HG03342 (cell line): Measurements from ENCODE around the gene KRT14.
"Not testable (repeated sequence)": the region's sequence is repeated elsewhere in the genome, so short reads cannot be mapped to it uniquely, and the experiment has no call there.

Experiments used
- ATAC-seq: cut with Tn5 transposase; IDR thresholded peaks from one replicate; pipeline ENCODE4 v1.9.1; 2021; ENCODE audit warnings: mild to moderate bottlenecking, moderate library complexity; ENCODE audit not compliant: unreplicated experiment

Gene KRT14

DNA sequence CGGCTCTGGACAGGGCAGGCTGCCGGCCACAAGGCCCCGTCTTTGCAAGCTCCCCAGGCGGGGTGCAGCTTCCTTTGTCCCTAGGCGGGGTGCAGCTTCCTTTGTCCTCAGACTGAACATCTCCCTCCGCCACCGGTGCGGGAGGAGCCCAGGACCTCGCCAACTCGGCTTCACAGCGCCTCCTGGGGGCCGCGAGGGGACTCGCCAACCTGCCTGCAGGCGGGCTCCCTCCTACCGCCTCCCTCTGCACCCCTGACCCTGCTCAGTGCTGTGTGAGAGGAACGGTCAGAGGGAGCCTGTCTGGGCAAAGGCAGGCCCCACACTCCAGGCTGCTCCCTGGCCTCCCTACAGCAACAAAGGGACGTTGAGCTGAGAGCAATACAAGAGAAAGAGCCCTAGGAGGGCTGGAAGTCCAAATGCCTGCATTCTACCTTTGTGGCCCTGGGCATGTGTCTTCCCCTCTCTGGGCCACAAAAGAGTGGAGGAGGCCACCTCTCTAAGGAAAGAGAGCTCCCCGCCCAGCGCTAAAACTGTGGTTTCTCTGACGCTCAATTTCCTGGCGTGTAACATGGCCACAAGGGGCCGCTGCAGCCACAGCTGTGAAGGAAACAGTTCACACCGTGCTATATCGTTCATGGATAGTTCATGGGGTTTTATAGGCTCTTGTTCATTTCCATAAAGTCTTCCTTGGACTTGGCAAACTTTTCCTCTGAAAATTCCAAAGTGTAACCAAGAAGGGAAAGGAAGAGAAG lies 37.7 kb downstream of the KRT14 start:
- peak; percentile 66 for ATAC-seq

DNA sequence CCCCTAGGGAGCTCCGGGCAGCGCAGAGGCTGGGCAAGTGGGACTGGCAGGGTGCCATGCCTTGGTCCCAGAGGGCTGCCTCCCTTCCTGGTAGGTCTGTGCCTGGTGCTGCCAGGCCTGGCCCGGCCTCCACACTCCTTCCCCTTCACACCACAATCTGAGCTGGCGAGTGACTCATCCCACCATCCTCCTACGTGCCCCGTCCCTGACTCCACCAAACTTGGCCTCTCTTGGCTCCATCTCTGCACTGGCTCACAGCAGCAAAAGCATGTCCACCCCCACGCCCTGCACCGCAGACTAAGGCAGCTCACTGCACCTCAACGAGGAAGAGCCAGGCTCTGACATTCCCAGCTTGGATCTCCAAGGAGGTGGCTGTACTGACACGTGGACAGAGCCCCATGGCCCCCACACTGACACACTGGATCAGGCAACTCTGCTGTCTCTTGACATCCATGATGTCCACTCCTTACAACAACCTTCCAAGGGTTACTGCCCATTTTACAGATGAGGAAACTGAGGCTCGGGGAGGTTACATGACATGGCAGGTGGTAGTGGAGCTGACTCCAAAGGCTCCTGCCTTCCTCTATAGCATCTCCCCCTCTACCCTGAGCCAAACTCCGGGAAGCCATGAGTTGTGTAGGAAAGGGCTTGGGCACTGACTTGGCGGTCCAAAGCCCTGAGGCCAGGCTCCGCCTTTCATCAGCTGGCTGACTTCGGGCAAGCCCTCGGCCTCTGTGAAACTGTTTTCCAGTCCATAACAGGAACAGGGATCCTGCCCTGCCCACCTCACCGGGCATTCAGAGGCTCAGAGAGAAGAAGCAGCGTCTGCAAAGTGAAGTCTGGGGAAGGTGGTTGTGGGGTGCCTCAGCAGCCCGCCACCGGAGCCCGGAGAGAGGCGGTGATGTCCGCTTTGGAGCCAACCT lies 38.5 kb downstream of the KRT14 start:
- ATAC-seq = no peak

DNA sequence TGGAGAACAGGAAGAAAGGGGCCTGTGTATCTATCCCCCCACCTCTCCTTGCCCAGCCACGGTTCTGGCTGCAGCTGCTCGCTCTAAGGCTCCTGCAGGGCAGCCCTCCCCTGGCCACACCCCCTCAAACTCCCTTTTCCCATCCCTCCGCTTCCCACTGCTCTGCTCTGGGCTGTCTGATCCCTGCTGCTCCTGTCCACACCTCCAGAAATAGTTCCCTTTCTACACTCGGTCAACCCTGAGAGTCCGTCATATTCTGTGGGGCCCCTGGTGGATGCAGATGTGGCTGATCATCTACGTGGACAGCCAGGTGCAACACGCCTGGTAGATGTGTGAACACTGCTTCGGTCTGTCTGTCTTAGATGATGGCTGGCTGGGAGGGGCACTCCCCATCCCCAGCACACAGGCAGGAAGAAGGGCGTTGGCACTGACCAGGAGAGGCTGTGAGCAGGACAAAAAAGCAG lies 39.3 kb downstream of the KRT14 start:
- ATAC-seq = no peak

GRCh38 chr17:41546819-41547218 lies 39.9 kb downstream of the KRT14 start:
- ATAC-seq = no peak

GRCh38 chr17:41545829-41546410 lies 40.8 kb downstream of the KRT14 start:
- ATAC-seq = no peak

DNA sequence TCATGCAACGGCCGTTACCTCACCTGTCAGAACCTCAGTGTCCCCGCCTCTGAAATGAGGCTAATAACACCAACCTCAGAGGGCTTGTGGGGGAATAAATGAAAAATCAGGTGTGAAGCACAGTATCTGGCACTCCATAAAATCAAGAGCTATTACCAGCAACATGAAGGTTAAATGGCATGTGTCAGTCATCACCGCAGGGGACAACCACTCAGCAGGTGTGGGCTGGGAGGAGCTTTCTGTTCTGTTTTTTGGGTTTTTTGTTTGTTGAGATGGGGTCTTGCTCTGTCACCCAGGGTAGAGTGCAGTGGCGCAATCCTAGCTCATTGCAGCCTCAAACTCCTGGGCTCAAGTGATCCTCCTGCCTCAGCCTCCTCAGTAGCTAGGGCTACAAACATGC lies 41.8 kb downstream of the KRT14 start:
- no peak for ATAC-seq

- ATAC-seq = no peak
Observed at GRCh38 chr17:41544491-41544892, 42.2 kb downstream of the KRT14 start.

DNA sequence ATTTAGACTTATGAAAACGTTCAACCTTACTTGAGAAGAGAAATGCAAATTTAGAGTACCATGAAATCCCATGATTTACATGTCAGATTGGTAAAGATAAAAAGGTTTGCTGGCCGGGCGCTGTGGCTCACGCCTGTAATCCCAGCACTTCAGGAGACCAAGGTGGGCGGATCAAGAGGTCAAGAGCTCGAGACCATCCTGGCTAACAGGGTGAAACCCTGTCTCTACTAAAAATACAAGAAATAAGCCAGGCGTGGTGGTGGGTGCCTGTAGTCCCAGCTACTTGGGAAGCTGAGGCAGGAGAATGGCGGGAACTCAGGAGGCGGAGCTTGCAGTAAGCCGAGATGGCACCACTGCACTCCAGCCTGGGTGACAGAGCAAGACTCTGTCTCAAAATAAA lies 43.9 kb downstream of the KRT14 start:
- not testable (repeated sequence) for ATAC-seq

- no peak for ATAC-seq
Observed at GRCh38 chr17:41542357-41542756, 44.3 kb downstream of the KRT14 start.

GRCh38 chr17:41540921-41541625 lies 45.6 kb downstream of the KRT14 start:
- no peak for ATAC-seq

GRCh38 chr17:41539979-41540701 lies 46.6 kb downstream of the KRT14 start:
- ATAC-seq = no peak

DNA sequence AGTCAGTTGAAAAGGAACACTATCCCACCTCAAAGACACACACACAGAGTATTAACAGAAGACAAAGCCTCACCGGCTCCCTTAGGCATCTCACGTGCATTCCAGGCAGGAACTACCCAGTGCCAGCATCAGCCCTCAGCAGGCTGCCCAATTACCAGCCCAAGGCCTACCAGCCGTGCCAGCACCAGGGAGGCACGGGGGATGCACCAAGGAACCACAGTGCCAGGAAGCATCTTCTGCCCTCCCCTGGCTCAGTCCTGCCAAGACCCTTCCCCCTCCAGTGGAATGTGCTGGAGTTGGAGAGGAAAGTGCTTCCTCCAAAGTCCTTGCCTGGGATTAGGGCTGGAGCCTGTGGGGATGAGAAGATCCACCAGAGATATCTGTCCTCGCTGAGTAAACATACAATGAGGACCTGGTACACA lies 47.6 kb downstream of the KRT14 start:
- no peak for ATAC-seq

- no peak for ATAC-seq
Observed at GRCh38 chr17:41538565-41538991, 48.1 kb downstream of the KRT14 start.

- no peak for ATAC-seq
Observed at GRCh38 chr17:41537990-41538389, 48.7 kb downstream of the KRT14 start.

DNA sequence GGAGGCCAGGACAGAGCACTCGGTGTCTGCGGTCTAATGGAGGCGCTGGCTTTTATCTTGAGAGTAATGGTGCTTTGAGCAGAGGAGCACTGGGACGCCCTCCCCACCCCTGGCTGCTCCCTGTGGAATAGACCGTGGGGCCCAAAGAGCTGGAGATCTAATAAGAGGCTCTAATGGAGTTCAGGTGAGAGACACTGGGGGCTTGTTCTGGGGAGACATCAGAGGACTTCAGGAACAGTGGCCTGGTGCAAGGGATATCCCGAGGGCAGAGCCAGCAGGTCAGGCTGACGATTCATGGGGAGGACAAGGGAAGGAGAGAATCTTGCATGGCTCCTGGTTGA lies 49.1 kb downstream of the KRT14 start:
- no peak for ATAC-seq

DNA sequence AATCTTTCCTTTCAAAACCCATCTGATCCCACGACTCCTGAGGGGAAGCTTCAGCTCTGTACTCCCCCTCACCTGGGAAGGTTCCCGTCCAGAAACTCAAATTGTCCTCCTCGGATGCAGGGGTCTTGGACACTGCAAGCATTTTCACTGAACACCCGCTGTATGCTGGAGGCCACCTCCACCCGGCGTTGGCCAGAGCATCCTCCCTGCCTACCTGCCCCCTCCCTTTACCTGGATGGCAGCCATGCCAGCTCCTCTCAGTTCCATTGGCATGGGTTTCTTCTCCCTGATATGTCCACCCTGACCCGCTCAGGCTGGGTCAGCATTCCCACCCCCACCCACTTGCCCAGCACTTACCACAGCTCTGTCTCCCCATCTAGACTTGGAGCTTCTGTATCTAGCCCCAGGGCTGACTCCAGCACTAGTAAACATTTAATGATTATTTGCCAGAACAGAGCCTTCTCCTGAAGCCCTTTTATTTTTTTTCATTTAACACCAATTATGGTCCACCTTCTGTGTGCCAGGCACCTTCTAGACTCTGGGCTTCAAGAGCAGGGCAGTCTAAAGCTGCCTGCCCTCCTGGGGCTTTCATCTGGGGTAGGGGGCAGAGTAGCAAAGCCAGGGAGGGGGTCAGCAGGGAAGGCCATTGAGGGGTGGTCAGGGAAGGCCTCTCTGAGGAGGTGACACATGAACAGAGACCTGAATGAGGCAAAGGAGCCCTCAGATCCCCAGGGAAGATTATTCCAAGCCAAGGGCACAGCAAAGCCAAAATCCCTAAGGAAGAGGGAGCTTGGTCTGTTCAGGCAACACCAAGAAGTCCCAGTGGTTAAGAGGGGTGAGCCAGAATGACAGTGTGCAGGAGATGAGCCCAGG lies 49.7 kb downstream of the KRT14 start:
- no peak for ATAC-seq

DNA sequence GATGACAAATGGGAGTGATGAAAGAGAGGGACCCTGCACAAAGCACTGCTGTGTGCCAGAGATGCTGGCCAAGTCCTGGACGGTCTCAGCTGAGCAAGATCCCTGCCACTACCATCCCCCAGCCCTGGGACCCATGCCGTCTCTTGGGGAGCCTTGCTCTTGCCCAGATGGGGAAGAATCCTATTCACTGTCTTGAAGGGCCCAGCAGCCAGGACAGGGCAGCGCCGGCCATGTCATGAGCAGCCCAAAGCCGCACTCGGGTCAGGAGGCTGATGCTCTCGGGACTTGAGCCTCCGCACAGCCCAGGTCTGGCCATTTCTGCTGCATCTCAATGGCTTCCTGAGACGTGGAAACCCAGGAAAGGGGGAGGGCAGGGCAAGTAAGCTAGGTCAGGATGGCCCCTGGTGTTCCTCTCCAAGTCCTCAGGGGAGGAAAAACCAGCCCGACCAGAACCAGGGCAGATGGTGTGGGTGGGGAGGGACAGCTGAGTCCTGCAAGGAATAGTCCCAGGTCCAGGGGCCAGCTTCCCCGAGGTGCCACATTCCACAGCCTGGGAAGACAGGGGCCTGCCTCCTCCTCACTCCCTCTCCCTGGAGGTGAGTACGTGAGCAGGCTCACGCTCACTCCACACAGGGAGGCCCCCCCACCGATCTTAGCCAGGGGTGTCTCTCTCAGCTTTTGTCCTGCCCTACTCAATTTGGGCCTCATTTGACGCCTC lies 50.8 kb downstream of the KRT14 start:
- no peak for ATAC-seq

GRCh38 chr17:41534899-41535546 lies 51.7 kb downstream of the KRT14 start:
- ATAC-seq = no peak
